ENCODE measurements around the gene TINAG.

TINAG gene

DNA sequence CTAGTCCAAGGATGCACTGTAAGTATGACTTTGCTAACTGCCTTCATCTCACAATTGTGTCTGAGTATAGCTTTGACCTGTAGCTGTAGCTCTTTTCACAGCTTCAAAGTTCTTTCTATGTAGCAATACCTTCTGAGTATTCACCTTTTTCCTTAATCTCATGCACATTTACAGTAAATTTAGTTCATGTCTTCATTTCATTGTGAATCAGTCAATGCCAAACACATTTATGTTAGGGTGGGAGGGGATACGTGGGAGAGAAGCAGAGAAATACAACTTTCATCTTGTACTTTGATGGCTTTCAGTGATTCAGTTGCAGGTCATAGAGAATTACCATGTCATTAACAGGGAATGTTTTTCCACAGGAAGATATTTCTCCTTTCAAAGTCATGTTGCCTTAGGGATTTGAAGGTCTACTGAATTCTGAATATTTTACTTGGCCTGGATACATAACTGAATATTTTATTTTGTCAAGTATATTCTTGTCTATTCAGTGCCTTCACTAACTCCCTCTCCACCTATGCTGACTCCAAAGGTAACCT lies 119.2 kb downstream of the TINAG start:
- ATAC-seq: no peak
- DNase-seq: no peak

DNA sequence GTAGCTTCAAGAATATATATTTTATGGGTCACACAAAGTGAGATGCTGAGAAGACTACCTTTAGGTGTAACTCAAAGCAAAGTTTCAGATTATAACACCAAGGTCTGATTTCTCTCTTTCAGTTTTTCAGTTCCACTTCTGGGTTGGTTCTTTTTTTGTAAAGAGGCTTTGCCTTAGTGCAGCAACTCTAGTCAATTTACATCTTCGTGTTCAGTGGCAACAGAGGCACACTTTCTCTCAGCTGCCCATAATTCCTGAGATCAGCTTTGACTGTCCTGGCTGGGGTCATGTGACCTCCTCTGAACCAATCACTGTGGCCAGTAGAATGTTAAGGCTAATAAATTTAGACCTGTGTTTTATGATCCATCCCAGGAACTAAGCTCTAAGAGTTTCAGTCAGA lies 120.2 kb downstream of the TINAG start:
- no peak for DNase-seq
- no peak for ATAC-seq

DNA sequence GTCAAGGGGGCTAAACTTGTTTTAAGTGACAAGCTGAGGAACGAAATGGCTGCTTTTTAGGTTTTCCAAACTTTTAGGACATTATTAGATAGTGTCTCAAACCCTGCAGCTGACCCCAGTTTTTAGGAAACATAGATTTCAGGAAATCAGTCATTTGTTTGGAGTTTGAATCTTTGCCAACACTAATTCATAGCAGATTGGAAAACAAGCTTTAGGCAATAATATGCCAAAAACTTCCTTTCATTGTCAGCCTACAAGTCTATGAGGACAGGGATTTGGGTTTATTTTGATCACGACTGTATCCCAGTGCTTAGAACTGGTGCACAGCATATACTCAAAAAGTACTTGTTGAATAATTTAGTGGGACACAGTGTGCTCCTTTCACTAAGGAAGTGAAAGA lies 123.2 kb downstream of the TINAG start:
- DNase-seq: no peak
- no peak for ATAC-seq

Measured in stimulated activated naive CD8-positive, alpha-beta T cell treated with anti-CD3 and anti-CD28 coated beads, Interleukin-15, Interleukin-2, amounts not matched to agents 100 U/mL and 50 U/mL, for 24 hours (primary cell).